Naive thymus-derived CD4-positive, alpha-beta T cell (primary cell): ENCODE measurements around the gene B3GALNT2. TPM values are rescaled to one million over a fixed set of nuclear protein-coding genes. Genes with fewer than 3 reads are reported as not detected.

Source experiments
- ATAC-seq: fragments of 150-1000 bp; cut with Tn5 transposase; 2 replicates; pipeline ENCODE4 v1.10.0; 2021; ENCODE audit warnings: mild to moderate bottlenecking, moderate library complexity
- CTCF ChIA-PET: fragments of 350-600 bp; sonication (Branson Sonifier 250); formaldehyde crosslinking; loops from one replicate; lab custom pipeline; 2021; ENCODE audit warnings: antibody characterized with exemption; lab: Charles Lee
- POLR2A ChIA-PET: fragments of 350-600 bp; sonication (Branson Sonifier 250); formaldehyde crosslinking; loops from one replicate; lab custom pipeline; 2021; ENCODE audit warnings: antibody characterized with exemption, inconsistent platforms; lab: Charles Lee
- DNase-seq, 9 donors: peaks; one replicate each; pipeline versions ENCODE4 v3.0.0 to v3.0.0-alpha.2; 2020 to 2022; ENCODE audit warnings: mixed read lengths in 1 of 9
- H3K27ac ChIP-seq: one replicate; pipeline ENCODE4 v1.7.0; 2013; ENCODE audit warnings: mild to moderate bottlenecking, low read depth, low read length, moderate library complexity
- H3K27me3 ChIP-seq, 2 donors: one replicate each; pipeline ENCODE4 v1.7.0; 2013; ENCODE audit warnings: low read length in 2 of 2, mild to moderate bottlenecking in 2 of 2, moderate library complexity in 2 of 2; ENCODE audit not compliant: control insufficient read depth in 2 of 2, insufficient read depth in 2 of 2
- H3K36me3 ChIP-seq, 3 experiments: 1 replicate in 2 of 3; 2 replicates in 1 of 3; pipeline ENCODE4 v1.7.0; 2013; ENCODE audit warnings: low read length in 3 of 3, mild to moderate bottlenecking in 3 of 3, moderate library complexity in 1 of 3; ENCODE audit not compliant: insufficient read depth in 3 of 3, control insufficient read depth in 2 of 3
- H3K4me1 ChIP-seq, 2 donors: one replicate each; pipeline ENCODE4 v1.7.0; 2013; ENCODE audit warnings: low read length in 2 of 2, mild to moderate bottlenecking in 2 of 2, moderate library complexity in 1 of 2; ENCODE audit not compliant: control insufficient read depth in 2 of 2, insufficient read depth in 2 of 2
- H3K4me3 ChIP-seq: 2 replicates; pipeline ENCODE4 v1.7.0; 2013; ENCODE audit warnings: mild to moderate bottlenecking, low read length
- H3K9me3 ChIP-seq, 3 experiments: 1 replicate in 2 of 3; 2 replicates in 1 of 3; pipeline ENCODE4 v1.7.0; 2013; ENCODE audit warnings: low read length in 3 of 3; ENCODE audit not compliant: control insufficient read depth in 2 of 3
- H3K27ac Mint-ChIP-seq, 9 donors: one replicate each; pipeline ENCODE4 v1.8.0; 2020 to 2022; ENCODE audit warnings: mixed read lengths in 9 of 9, mild to moderate bottlenecking in 8 of 9, moderate library complexity in 5 of 9, inconsistent platforms in 2 of 9
- H3K27me3 Mint-ChIP-seq, 5 donors: one replicate each; pipeline ENCODE4 v1.8.0; 2021 to 2022; ENCODE audit warnings: mixed read lengths in 5 of 5, mild to moderate bottlenecking in 1 of 5
- H3K36me3 Mint-ChIP-seq, 5 donors: one replicate each; pipeline ENCODE4 v1.8.0; 2020 to 2022; ENCODE audit warnings: mixed read lengths in 5 of 5, mild to moderate bottlenecking in 3 of 5, inconsistent platforms in 1 of 5
- H3K4me1 Mint-ChIP-seq, 7 donors: one replicate each; pipeline ENCODE4 v1.8.0; 2020 to 2022; ENCODE audit warnings: mixed read lengths in 7 of 7, mild to moderate bottlenecking in 3 of 7, inconsistent platforms in 1 of 7
- H3K4me3 Mint-ChIP-seq, 10 donors: one replicate each; pipeline ENCODE4 v1.8.0; 2020 to 2022; ENCODE audit warnings: mild to moderate bottlenecking in 10 of 10, mixed read lengths in 10 of 10, moderate library complexity in 6 of 10, inconsistent platforms in 2 of 10
- H3K9me3 Mint-ChIP-seq, 11 donors: one replicate each; pipeline ENCODE4 v1.8.0; 2020 to 2022; ENCODE audit warnings: mixed read lengths in 11 of 11, mild to moderate bottlenecking in 4 of 11, inconsistent platforms in 1 of 11, moderate library complexity in 1 of 11
- intact Hi-C, 2 donors: fragments of 100-400 bp; cut with micrococcal nuclease; formaldehyde crosslinking; loops; one replicate each; pipeline ENCODE4 v1.15.1; 2023
- polyA plus RNA-seq, 2 donors: library from polyadenylated mRNA; unstranded; fragments of 300-500 nt; fragmentation: Illumina TruSeq; gene quantifications; one replicate each; pipeline ENCODE4 v1.2.3, GENCODE V29; 2021
- total RNA-seq, 6 experiments: library from RNA in 5 of 6; stranded (reverse) in 5 of 6; gene quantifications; 1 replicate in 5 of 6; 2 replicates in 1 of 6; pipeline ENCODE4 v1.2.3 and lab custom pipeline; 2021 to 2026

B3GALNT2 gene
- total and polyA plus RNA-seq, 7 experiments from 2014 or later: 4.3 to 10.1 (median 6.6) TPM

GRCh38 chr1:235429143-235429542 lies 75.1 kb downstream of the B3GALNT2 start:
- Mint-ChIP-seq H3K4me3 (no peak overlapping the region), H3K27ac (peak overlapping the region in 1 of 9 donors; percentile 7), H3K36me3 (peaks cover 0 to 18% (median 3%) of the 10 kb centered on the region in 5 donors), H3K27me3 (no peaks in the 10 kb centered on the region), H3K4me1 (peaks cover 0 to 13% (median 6%) of the 10 kb centered on the region in 7 donors), H3K9me3 (no peaks in the 10 kb centered on the region)
- Histone ChIP-seq H3K4me1 (no peaks in the 10 kb centered on the region), H3K9me3 (no peaks in the 10 kb centered on the region), H3K36me3 (peaks cover 0 to 17% (median 0%) of the 10 kb centered on the region in 3 experiments), H3K27me3 (no peaks in the 10 kb centered on the region), H3K4me3 (no peak overlapping the region), H3K27ac (no peak overlapping the region)
- DNase-seq (no peak), ATAC-seq (no peak)
- intact Hi-C loops: no loop called here
- ChIA-PET POLR2A (no interaction called here), CTCF (interaction anchor here (0.6 kb wide), 1 partner anchor 34 kb away, joined by 4 read pairs; no protein-coding TSS in a partner anchor)

- no peak overlapping the region for H3K4me3 Mint-ChIP-seq
- no peak overlapping the region for H3K27ac Mint-ChIP-seq
These were observed 76.8 kb downstream of the B3GALNT2 start for GRCh38 chr1:235427447-235427846.

GRCh38 chr1:235426680-235427079 lies 77.6 kb downstream of the B3GALNT2 start:
- Mint-ChIP-seq H3K4me1 (peaks cover 17 to 30% (median 21%) of the 10 kb centered on the region in 7 donors), H3K27me3 (no peaks in the 10 kb centered on the region), H3K27ac (peak overlapping the region in 1 of 9 donors; percentile 25), H3K4me3 (no peak overlapping the region), H3K36me3 (peaks cover 0 to 22% (median 3%) of the 10 kb centered on the region in 5 donors), H3K9me3 (no peaks in the 10 kb centered on the region)
- DNase-seq (no peak), ATAC-seq (no peak)
- H3K27ac ChIP-seq: no peak overlapping the region
- H3K4me1 ChIP-seq: peaks cover 0 to 4% of the 10 kb centered on the region in 2 donors
- H3K9me3 ChIP-seq: no peaks in the 10 kb centered on the region
- peaks cover 0 to 3% (median 0%) of the 10 kb centered on the region in 3 experiments for H3K36me3 ChIP-seq
- ChIA-PET CTCF (interaction anchor here (0.6 kb wide), 1 partner anchor 919 kb away, joined by 3 read pairs; no protein-coding TSS in a partner anchor), POLR2A (no interaction called here)
- no peak overlapping the region for H3K4me3 ChIP-seq
- no peaks in the 10 kb centered on the region for H3K27me3 ChIP-seq
- intact Hi-C loops: no loop called here

More at GRCh38 chr1:235427447-235427846, 76.8 kb downstream of the B3GALNT2 start:
- DNase-seq (no peak), ATAC-seq (no peak)
- ChIA-PET CTCF (interaction anchor here (0.6 kb wide), 1 partner anchor 919 kb away, joined by 3 read pairs; no protein-coding TSS in a partner anchor), POLR2A (no interaction called here)
- Histone ChIP-seq H3K4me3 (no peak overlapping the region), H3K4me1 (peaks cover 0 to 4% of the 10 kb centered on the region in 2 donors), H3K36me3 (peaks cover 0 to 7% (median 0%) of the 10 kb centered on the region in 3 experiments), H3K9me3 (no peaks in the 10 kb centered on the region), H3K27ac (no peak overlapping the region), H3K27me3 (no peaks in the 10 kb centered on the region)
- H3K27me3 Mint-ChIP-seq: no peaks in the 10 kb centered on the region
- H3K4me1 Mint-ChIP-seq: peaks cover 15 to 28% (median 21%) of the 10 kb centered on the region in 7 donors
- no peaks in the 10 kb centered on the region for H3K9me3 Mint-ChIP-seq
- peaks cover 0 to 18% (median 3%) of the 10 kb centered on the region in 5 donors for H3K36me3 Mint-ChIP-seq
- intact Hi-C loops: no loop called here

- Histone ChIP-seq H3K9me3 (no peaks in the 10 kb centered on the region), H3K4me1 (peaks cover 0 to 4% of the 10 kb centered on the region in 2 donors), H3K4me3 (no peak overlapping the region), H3K27ac (no peak overlapping the region), H3K27me3 (no peaks in the 10 kb centered on the region), H3K36me3 (peaks cover 0 to 3% (median 0%) of the 10 kb centered on the region in 3 experiments)
- ChIA-PET CTCF (no interaction called here), POLR2A (no interaction called here)
- peaks cover 0 to 23% (median 3%) of the 10 kb centered on the region in 5 donors for H3K36me3 Mint-ChIP-seq
- intact Hi-C loops: no loop called here
- H3K4me1 Mint-ChIP-seq: peaks cover 17 to 31% (median 21%) of the 10 kb centered on the region in 7 donors
- H3K9me3 Mint-ChIP-seq: no peaks in the 10 kb centered on the region
- H3K4me3 Mint-ChIP-seq: no peak overlapping the region
- H3K27me3 Mint-ChIP-seq: no peaks in the 10 kb centered on the region
- ATAC-seq: no peak
- DNase-seq: no peak
- H3K27ac Mint-ChIP-seq: no peak overlapping the region
These were observed 78.1 kb downstream of the B3GALNT2 start for GRCh38 chr1:235426143-235426542.

- Histone ChIP-seq H3K27ac (no peak overlapping the region), H3K36me3 (peaks cover 0 to 3% (median 0%) of the 10 kb centered on the region in 3 experiments), H3K4me1 (peaks cover 0 to 4% of the 10 kb centered on the region in 2 donors), H3K27me3 (no peaks in the 10 kb centered on the region), H3K4me3 (no peak overlapping the region), H3K9me3 (no peaks in the 10 kb centered on the region)
- Mint-ChIP-seq H3K36me3 (peaks cover 0 to 23% (median 3%) of the 10 kb centered on the region in 5 donors), H3K27ac (no peak overlapping the region), H3K9me3 (no peaks in the 10 kb centered on the region), H3K4me3 (no peak overlapping the region), H3K27me3 (no peaks in the 10 kb centered on the region), H3K4me1 (peaks cover 17 to 31% (median 21%) of the 10 kb centered on the region in 7 donors)
- intact Hi-C loops: no loop called here
- ATAC-seq (no peak), DNase-seq (no peak)
- CTCF ChIA-PET: no interaction called here
- POLR2A ChIA-PET: no interaction called here
These were observed 78.9 kb downstream of the B3GALNT2 start for GRCh38 chr1:235425357-235425756.

- intact Hi-C loops: no loop called here
- peaks cover 0 to 4% of the 10 kb centered on the region in 2 donors for H3K4me1 ChIP-seq
- Mint-ChIP-seq H3K27ac (peak overlapping the region in 1 of 9 donors; percentile 15), H3K4me1 (peaks cover 17 to 31% (median 21%) of the 10 kb centered on the region in 7 donors), H3K36me3 (peaks cover 2 to 23% (median 4%) of the 10 kb centered on the region in 5 donors), H3K9me3 (no peaks in the 10 kb centered on the region), H3K4me3 (peak overlapping the region in 1 of 10 donors; percentile 8), H3K27me3 (no peaks in the 10 kb centered on the region)
- no peaks in the 10 kb centered on the region for H3K27me3 ChIP-seq
- H3K36me3 ChIP-seq: peaks cover 0 to under 1% (median 0%) of the 10 kb centered on the region in 3 experiments
- ChIA-PET CTCF (interaction anchor here (0.7 to 1.3 kb wide), 4 partner anchors 13 to 317 kb away, joined by 3 to 4 read pairs (median 3); no protein-coding TSS in a partner anchor), POLR2A (interaction anchor here (0.7 kb wide), 1 partner anchor 228 kb away, joined by 5 read pairs; no protein-coding TSS in a partner anchor)
- no peak for DNase-seq
- H3K4me3 ChIP-seq: no peak overlapping the region
- no peak overlapping the region for H3K27ac ChIP-seq
- no peaks in the 10 kb centered on the region for H3K9me3 ChIP-seq
- ATAC-seq: no peak
These were observed 80.2 kb downstream of the B3GALNT2 start for GRCh38 chr1:235424092-235424491.
